HG03342 (cell line): ENCODE results near the gene ZNF581.

ENCODE experiments used
- ATAC-seq: cut with Tn5 transposase; IDR thresholded peaks from one replicate; pipeline ENCODE4 v1.9.1; 2021; ENCODE audit warnings: mild to moderate bottlenecking, moderate library complexity; ENCODE audit not compliant: unreplicated experiment

ZNF581 gene

GRCh38 chr19:55611300-55611982 is 32.0 kb upstream of the ZNF581 start:
- ATAC-seq: no peak

GRCh38 chr19:55611983-55612645 is 31.3 kb upstream of the ZNF581 start:
- ATAC-seq: no peak

GRCh38 chr19:55613396-55613795 is 30.1 kb upstream of the ZNF581 start:
- no peak for ATAC-seq

GRCh38 chr19:55613930-55614710 is 29.3 kb upstream of the ZNF581 start:
- ATAC-seq: no peak

DNA sequence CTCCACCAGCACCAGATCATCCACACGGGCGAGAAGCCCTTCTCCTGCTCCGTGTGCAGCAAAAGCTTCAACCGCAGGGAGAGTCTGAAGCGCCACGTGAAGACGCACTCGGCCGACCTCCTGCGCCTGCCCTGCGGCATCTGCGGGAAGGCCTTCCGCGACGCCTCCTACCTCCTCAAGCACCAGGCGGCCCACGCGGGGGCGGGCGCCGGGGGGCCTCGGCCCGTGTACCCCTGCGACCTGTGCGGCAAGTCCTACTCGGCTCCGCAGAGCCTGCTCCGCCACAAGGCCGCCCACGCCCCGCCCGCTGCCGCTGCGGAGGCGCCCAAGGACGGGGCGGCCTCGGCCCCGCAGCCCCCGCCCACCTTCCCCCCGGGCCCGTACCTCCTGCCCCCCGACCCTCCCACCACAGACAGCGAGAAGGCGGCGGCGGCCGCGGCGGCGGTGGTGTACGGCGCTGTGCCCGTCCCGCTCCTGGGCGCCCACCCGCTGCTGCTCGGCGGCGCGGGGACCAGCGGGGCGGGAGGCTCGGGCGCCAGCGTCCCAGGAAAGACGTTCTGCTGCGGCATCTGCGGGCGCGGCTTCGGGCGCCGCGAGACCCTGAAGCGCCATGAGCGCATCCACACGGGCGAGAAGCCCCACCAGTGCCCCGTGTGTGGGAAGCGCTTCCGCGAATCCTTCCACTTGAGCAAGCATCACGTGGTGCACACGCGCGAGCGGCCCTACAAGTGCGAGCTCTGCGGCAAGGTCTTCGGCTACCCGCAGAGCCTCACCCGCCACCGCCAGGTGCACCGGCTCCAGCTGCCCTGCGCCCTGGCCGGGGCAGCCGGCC is 28.5 kb upstream of the ZNF581 start:
- ATAC-seq: no peak

GRCh38 chr19:55615543-55616394 is 27.7 kb upstream of the ZNF581 start:
- ATAC-seq: no peak

DNA sequence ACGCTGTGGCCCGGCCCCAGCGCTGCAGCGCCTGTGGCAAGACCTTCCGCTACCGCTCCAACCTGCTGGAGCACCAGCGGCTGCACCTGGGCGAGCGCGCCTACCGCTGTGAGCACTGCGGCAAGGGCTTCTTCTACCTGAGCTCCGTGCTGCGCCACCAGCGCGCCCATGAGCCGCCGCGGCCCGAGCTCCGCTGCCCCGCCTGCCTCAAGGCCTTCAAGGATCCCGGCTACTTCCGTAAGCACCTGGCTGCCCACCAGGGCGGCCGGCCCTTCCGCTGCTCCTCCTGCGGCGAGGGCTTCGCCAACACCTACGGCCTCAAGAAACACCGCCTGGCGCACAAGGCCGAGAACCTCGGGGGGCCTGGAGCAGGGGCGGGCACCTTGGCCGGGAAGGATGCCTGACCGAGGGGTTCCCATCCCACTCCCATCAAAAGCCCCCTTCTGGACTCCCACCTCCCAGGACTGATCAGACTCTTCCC is 27.0 kb upstream of the ZNF581 start:
- ATAC-seq: no peak

DNA sequence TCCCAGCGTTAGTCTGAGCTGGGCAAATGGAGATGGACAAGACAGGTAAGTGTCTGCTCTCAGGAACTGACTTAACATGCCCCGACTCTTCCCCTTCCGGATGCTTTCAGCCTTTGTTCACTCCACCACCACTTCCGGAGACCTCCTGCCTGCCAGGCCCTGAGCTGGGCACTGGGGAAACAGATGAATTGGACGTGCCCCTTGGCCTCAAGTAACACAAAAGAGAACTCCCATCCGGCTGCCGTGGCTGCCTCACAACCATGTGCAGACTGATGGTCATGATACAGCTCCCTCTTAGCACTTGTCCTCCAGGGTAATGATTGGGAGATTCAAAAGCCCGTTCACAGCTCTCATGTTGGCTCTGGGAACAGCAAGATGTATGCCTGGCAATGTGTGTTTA is 26.0 kb upstream of the ZNF581 start:
- ATAC-seq: no peak

DNA sequence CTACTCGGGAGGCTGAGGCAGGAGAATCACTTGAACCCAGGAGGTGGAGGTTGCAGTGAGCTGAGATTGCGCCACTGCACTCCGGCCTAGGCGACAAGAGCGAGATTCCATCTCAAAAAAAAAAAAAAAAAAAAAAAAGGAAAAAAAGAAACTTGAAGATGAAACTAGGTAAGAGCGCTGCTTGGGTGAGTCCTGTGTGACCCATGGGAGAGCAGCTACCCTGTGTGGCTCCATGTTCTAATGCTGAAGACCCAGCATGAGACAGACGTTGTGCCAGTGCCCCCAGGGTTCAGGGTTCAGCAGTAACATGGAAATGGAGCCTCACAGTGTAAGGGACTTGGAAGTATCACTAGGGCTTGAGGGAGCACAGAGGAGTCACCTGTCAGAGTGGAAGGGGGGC is 25.0 kb upstream of the ZNF581 start:
- no peak for ATAC-seq

DNA sequence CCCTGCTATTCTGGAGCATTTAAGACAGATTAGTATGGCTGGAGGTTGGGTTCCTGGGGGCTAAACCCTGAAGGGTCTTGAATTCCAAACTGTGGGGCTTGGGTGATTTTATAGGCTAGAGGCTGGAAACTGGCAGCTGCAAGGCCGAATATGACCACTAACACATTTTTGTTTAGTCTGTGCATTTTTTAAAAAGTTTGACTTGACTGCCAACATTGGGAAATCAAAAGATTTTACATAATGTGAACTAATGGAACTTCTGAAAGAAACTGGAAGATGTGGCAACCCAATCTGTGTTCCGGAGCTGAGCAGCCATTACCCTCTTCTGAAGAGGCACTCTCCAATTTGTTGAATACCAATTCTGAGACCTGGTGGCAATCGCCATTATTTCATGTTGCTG is 24.2 kb upstream of the ZNF581 start:
- no peak for ATAC-seq

DNA sequence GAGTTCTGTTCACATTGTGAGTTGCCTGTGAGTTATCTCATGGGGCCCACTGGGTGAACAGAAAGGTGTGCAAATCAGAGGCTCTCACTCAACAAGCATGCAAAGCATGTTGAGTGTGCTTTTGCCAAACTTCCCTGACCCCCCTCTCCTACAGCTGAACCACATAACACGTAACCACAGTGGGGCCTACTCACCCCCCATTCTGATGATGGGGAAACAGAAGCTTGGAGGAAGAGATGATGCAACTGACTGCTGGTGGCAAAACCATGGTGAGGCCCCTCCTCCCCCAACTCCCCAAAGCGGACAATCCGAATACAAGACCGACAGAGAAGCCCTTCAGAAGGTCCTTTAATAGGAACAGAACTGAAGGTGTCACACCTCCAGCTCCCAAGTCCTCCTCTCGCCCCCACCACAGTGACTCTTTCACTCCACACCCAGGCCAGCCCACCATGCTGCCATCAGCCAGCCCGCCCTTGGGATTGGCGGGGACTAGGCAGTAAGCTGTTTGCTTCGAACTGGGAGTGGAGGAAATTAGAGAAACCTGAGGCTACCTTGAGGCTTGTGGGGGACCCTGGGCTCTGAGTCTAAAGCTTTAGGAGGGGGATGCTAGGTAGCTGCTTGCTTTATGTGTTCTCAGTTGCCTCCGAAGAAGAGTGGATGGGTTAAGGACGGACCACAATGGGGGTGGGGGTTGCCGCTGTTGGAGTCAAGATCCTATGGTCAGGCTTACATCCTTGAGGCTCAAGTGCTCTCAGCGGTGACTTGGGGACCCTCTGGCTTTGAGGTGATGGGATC is 22.8 kb upstream of the ZNF581 start:
- ATAC-seq: no peak

DNA sequence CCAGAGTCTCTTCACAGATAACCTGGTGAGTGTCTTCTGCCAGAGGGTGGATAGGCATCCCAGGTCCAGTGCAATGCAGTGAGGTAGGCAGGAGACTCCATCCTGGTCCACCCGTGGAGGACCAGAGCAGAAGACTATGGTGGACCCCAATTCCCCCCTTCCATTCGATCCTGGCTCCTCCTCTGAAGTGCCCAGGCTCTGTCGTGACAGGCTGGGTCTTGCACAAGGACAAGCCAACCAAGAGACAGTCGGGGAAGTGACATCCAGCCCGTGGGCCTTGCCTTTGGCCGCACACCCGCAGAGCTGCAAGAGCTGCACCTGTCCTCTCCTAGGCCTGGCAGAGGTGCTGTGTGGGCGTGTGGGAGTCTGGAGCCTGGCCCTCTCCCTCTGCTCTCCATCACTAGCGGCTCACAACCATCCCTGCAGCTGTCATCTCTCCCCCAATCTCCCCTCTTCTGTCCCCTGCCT is 22.2 kb upstream of the ZNF581 start:
- no peak for ATAC-seq

GRCh38 chr19:55621673-55622231 is 21.7 kb upstream of the ZNF581 start:
- ATAC-seq: no peak

GRCh38 chr19:55622242-55622969 is 21.0 kb upstream of the ZNF581 start:
- ATAC-seq: no peak

GRCh38 chr19:55623130-55623529 is 20.3 kb upstream of the ZNF581 start:
- no peak for ATAC-seq

DNA sequence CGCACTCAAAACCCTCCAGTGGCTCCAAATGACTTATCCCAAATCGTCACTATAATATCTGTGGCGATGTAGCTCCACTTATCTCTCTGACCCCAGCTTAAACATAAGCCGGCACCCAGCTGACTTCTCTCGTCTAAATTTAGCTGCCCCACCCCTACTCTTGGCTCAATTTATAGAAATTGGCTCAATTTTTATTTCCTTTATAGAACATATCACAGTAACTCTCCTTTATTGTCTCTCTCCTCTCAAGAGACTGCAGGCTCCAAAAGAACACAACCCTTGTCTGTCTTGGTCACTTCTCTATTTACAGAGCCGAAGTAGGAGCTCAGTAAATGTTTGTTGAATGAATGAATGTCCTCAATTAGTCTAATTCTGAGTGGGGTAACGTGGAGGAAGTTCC is 19.9 kb upstream of the ZNF581 start:
- no peak for ATAC-seq

DNA sequence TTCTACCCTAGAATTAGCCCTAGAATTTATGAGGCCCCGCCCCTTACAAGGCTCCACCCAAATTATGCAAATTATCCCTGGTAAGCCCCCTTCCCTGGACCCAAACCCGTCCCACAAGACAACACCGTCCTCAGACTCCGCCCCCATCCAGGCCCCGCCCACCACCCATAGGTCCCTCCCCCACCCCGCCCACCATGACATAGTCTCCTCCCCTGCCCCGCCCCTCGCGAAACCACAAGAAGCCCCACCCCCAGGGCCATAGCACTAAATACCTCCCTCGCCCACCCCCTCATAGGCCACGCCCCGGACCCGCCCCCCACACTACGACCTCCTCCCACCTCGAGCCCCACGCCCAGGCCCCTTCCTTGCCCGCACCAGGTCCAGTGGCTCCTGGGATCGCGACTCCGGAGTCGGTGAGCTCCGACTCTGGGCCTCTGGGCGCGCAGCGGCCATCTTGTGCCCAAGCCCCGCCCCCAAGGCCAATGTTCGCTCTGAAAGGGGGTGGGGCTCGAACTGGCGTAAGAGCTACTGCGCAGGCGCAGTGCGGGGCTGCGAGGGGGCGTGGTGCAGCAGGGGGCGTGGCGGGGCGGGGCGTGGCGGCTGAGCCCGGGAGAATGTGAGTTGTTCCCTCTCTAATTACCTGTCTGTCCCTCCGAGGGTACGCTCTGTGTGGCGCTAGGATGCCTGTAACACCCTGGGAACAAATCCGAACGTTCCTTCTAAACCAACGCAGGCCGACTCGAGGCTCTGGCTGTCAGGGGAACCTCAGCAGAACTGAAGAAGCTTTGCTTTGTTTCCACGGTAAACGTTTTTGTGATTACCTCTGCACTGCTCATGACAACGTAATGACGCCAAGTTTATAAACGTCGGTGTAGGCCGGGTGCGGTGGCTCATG is 19.1 kb upstream of the ZNF581 start, which contains the start of gene ZNF784:
Gene ZNF784 (minus strand): TSS at position 458 of the 895 bp plus-strand sequence. CDS start 5 bp downstream, at position 453.
- peak; percentile 45 for ATAC-seq
